IMR-90 (cell line): ENCODE results near the gene ADRA2C. TPM values are rescaled to one million over a fixed set of nuclear protein-coding genes. Genes with fewer than 3 reads are reported as not detected.

ENCODE experiments used
- ATAC-seq: fragments of 200-7000 bp; cut with Tn5 transposase; 2 replicates; pipeline ENCODE4 v1.9.1; 2020; ENCODE audit warnings: low read depth, mild to moderate bottlenecking, moderate library complexity
- BruUV-seq: library from RNA; stranded (reverse); fragments of 400-500 nt; replicated peaks from 2 replicates; lab custom pipeline; 2021; lab: Mats Ljungman, UMichigan
- CTCF ChIA-PET: fragments of 300-600 bp; formaldehyde crosslinking; extraction: SDS; loops from one replicate; lab custom pipeline; 2021; ENCODE audit warnings: antibody characterized with exemption; lab: Yijun Ruan, JAX
- POLR2A ChIA-PET: fragments of 300-600 bp; sonication (Branson Sonifier 250); formaldehyde crosslinking; loops from one replicate; lab custom pipeline; 2022; ENCODE audit warnings: antibody characterized with exemption; ENCODE audit not compliant: unreplicated experiment; lab: Charles Lee
- DNase-seq: peaks from one replicate; pipeline ENCODE4 v3.0.0; 2013
- H2AFZ ChIP-seq: replicated peaks from 2 replicates; pipeline ENCODE3; 2013; ENCODE audit warnings: low read length, mild to moderate bottlenecking; ENCODE audit not compliant: poor library complexity
- H2AK5ac ChIP-seq: 2 replicates; pipeline ENCODE4 v1.6.1; 2013; ENCODE audit warnings: low read depth, low read length, inconsistent platforms
- H2AK9ac ChIP-seq: replicated peaks from 2 replicates; pipeline ENCODE3; 2013; ENCODE audit warnings: mild to moderate bottlenecking, low read depth, low read length, moderate library complexity; ENCODE audit not compliant: poor library complexity
- H2BK120ac ChIP-seq: 2 replicates; pipeline ENCODE4 v1.6.1; 2013; ENCODE audit warnings: low read depth, low read length, inconsistent platforms
- H2BK15ac ChIP-seq: 3 replicates; pipeline ENCODE4 v1.6.1; 2013; ENCODE audit warnings: low read depth, low read length, inconsistent platforms
- H2BK20ac ChIP-seq: 2 replicates; pipeline ENCODE4 v1.6.1; 2013; ENCODE audit warnings: low read depth, mild to moderate bottlenecking, inconsistent platforms, low read length, moderate library complexity
- H2BK5ac ChIP-seq: 2 replicates; pipeline ENCODE4 v1.6.1; 2013; ENCODE audit warnings: mild to moderate bottlenecking, low read depth, low read length, inconsistent platforms; ENCODE audit not compliant: poor library complexity, severe bottlenecking
- H3K14ac ChIP-seq: replicated peaks from 2 replicates; pipeline ENCODE4 v1.6.1; 2013; ENCODE audit warnings: low read depth, low read length, inconsistent platforms
- H3K18ac ChIP-seq: 2 replicates; pipeline ENCODE4 v1.6.1; 2013; ENCODE audit warnings: low read depth, low read length, control low read depth
- H3K23ac ChIP-seq: 2 replicates; pipeline ENCODE4 v1.6.1; 2013; ENCODE audit warnings: low read depth, low read length, inconsistent platforms
- H3K27ac ChIP-seq: 2 replicates; pipeline ENCODE4 v1.5.1; 2013; ENCODE audit warnings: mild to moderate bottlenecking, control low read depth, low read length; ENCODE audit not compliant: insufficient read depth
- H3K27me3 ChIP-seq: 2 replicates; pipeline ENCODE4 v1.6.1; 2013; ENCODE audit warnings: low read length; ENCODE audit not compliant: control insufficient read depth, insufficient read depth
- H3K36me3 ChIP-seq: 2 replicates; pipeline ENCODE4 v1.6.1; 2013; ENCODE audit warnings: low read length, mixed read lengths; ENCODE audit not compliant: control insufficient read depth, insufficient read depth
- H3K4ac ChIP-seq: 2 replicates; pipeline ENCODE4 v1.6.1; 2013; ENCODE audit warnings: low read depth, low read length, inconsistent platforms
- H3K4me1 ChIP-seq: 2 replicates; pipeline ENCODE4 v1.6.1; 2013; ENCODE audit warnings: low read length, mixed read lengths; ENCODE audit not compliant: control insufficient read depth, insufficient read depth
- H3K4me2 ChIP-seq: 2 replicates; pipeline ENCODE4 v1.6.1; 2013; ENCODE audit warnings: low read depth, mild to moderate bottlenecking, control low read depth, low read length, moderate library complexity
- H3K4me3 ChIP-seq: 2 replicates; pipeline ENCODE4 v1.5.1; 2013; ENCODE audit warnings: low read depth, mild to moderate bottlenecking, control low read depth, low read length, moderate library complexity; ENCODE audit not compliant: insufficient read depth
- H3K56ac ChIP-seq: 2 replicates; pipeline ENCODE4 v1.6.1; 2013; ENCODE audit warnings: low read length, inconsistent platforms; ENCODE audit not compliant: insufficient read depth; ENCODE audit errors: extremely low read depth
- H3K79me1 ChIP-seq, 2 experiments: 2 replicates each; pipeline ENCODE4 v1.6.1; 2013; ENCODE audit warnings: low read length in 2 of 2, inconsistent platforms in 1 of 2, low read depth in 1 of 2
- H3K9ac ChIP-seq: 2 replicates; pipeline ENCODE4 v1.6.1; 2013; ENCODE audit warnings: low read depth, low read length, control low read depth
- H3K9me1 ChIP-seq: 2 replicates; pipeline ENCODE4 v1.6.1; 2013; ENCODE audit warnings: low read length, inconsistent platforms; ENCODE audit not compliant: insufficient read depth
- H3K9me3 ChIP-seq: 2 replicates; pipeline ENCODE4 v1.6.1; 2013; ENCODE audit warnings: low read length; ENCODE audit not compliant: control insufficient read depth, insufficient read depth
- H4K20me1 ChIP-seq: 2 replicates; pipeline ENCODE4 v1.6.1; 2013; ENCODE audit warnings: low read length, inconsistent platforms; ENCODE audit not compliant: insufficient read depth
- H4K5ac ChIP-seq: 2 replicates; pipeline ENCODE4 v1.6.1; 2013; ENCODE audit warnings: mild to moderate bottlenecking, low read depth, low read length, control low read depth
- H4K8ac ChIP-seq, 2 experiments: 2 replicates each; pipeline ENCODE4 v1.6.1; 2013; ENCODE audit warnings: low read depth in 2 of 2, low read length in 2 of 2, control low read depth in 1 of 2, inconsistent platforms in 1 of 2
- H4K91ac ChIP-seq: 2 replicates; pipeline ENCODE4 v1.6.1; 2013; ENCODE audit warnings: low read depth, low read length, inconsistent platforms; ENCODE audit not compliant: insufficient read depth
- CTCF ChIP-seq: conservative IDR thresholded peaks from 2 replicates; pipeline ENCODE4 v1.5.1; 2012; ENCODE audit warnings: mild to moderate bottlenecking, low read depth, low read length, improper control_type of control experiment
- MAFK ChIP-seq: IDR thresholded peaks from 2 replicates; pipeline ENCODE4 v1.6.1; 2012; ENCODE audit warnings: low read depth, low read length, improper control_type of control experiment
- MAZ ChIP-seq: IDR thresholded peaks from 2 replicates; pipeline ENCODE4 v1.6.1; 2012; ENCODE audit warnings: low read depth, mild to moderate bottlenecking, low read length, improper control_type of control experiment, moderate library complexity, borderline replicate concordance
- MXI1 ChIP-seq: IDR thresholded peaks from 2 replicates; pipeline ENCODE4 v1.6.1; 2012; ENCODE audit warnings: low read depth, mild to moderate bottlenecking, low read length, moderate library complexity, borderline replicate concordance
- WGBS, 2 experiments: methylation state at CpG; one replicate each; pipeline versions ENCODE4 v1.1.5 to v1.1.7; 2013; ENCODE audit warnings: missing lambda C conversion rate in 2 of 2; ENCODE audit not compliant: insufficient read length in 1 of 2; ENCODE audit errors: extremely low coverage in 2 of 2; 5-methylcytosine and 5-hydroxymethylcytosine counted together
- dilution Hi-C: fragments of 300-500 bp; cut with HindIII; formaldehyde crosslinking; loops from one replicate; pipeline ENCODE4 v1.14.3; 2018; ENCODE audit warnings: low sequenced_read_pairs; ENCODE audit not compliant: unreplicated experiment
- in situ Hi-C: fragments of 300-500 bp; cut with MboI; formaldehyde crosslinking; loops from 3 replicates; pipeline ENCODE4 v1.14.3; 2019; ENCODE audit warnings: low sequenced_read_pairs, inconsistent platforms, mixed read lengths
- intact Hi-C: fragments of 100-400 bp; cut with micrococcal nuclease; formaldehyde crosslinking; loops from 2 replicates; pipeline ENCODE4 v1.10.0; 2022
- polyA plus RNA-seq, 3 experiments: library from polyadenylated mRNA; depleted of rRNA; stranded (reverse); fragments of >200 nt; gene quantifications; 2 replicates each; pipeline ENCODE4 v1.2.3, GENCODE V29; 2012; ENCODE audit warnings: low replicate concordance in 1 of 3
- total RNA-seq: library from RNA; depleted of rRNA; stranded (reverse); fragments of >200 nt; gene quantifications from 2 replicates; pipeline ENCODE4 v1.2.3, GENCODE V29; 2012
- TF ChIP-seq, protein P1 (sequence below): fragments of 150-350 bp; IDR thresholded peaks from 2 replicates; pipeline ENCODE4 v1.6.1; 2016; ENCODE audit warnings: low read depth, mild to moderate bottlenecking, low read length, moderate library complexity, borderline replicate concordance

The ADRA2C gene
- total and polyA plus RNA-seq, 2 of the 4 experiments (the other 2 are of a cell fraction): under 0.01 to 0.14 TPM

DNA sequence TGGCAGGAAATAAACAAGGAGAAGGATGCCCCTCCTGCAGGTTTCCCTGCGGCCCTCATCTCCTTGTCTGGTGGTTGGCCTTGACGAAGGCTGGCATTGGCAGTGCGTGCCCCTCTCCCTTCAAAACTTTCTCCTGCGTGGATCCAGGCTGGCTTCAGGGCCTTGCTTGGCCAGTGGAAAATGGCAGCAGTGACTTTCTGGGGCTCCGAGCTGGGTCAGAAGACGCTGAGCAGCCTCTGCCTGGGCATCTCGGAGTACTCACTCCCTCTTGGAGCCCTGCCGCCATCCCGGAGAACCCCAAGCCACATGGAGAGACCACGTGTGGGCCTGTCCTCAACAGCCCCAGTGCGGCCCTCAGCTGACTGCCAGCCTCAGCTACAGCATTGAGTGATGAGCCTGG is 39.5 kb downstream of the ADRA2C start:
- no peaks in the 10 kb centered on the region for H3K36me3 ChIP-seq
- dilution Hi-C loops: no loop called here

More for the DNA sequence above, 39.5 kb downstream of the ADRA2C start:
- Histone ChIP-seq H3K4ac (no peak overlapping the region), H3K4me2 (no peak overlapping the region), H2BK120ac (no peak overlapping the region), H4K91ac (no peak overlapping the region), H3K9me1 (no peaks in the 10 kb centered on the region), H3K4me1 (no peaks in the 10 kb centered on the region), H3K27me3 (peaks cover 30% of the 10 kb centered on the region), H3K56ac (no peak overlapping the region), H2BK20ac (no peak overlapping the region), H3K23ac (no peak overlapping the region), H2AK5ac (no peak overlapping the region), H4K8ac (no peak overlapping the region), H3K27ac (no peak overlapping the region), H3K18ac (no peak overlapping the region), H2AFZ (no peak overlapping the region), H4K5ac (no peak overlapping the region), H3K14ac (no peak overlapping the region), H3K4me3 (no peak overlapping the region), H3K9me3 (no peaks in the 10 kb centered on the region), H2BK15ac (no peak overlapping the region), H2BK5ac (no peak overlapping the region), H3K9ac (no peak overlapping the region), H3K79me1 (no peaks in the 10 kb centered on the region), H2AK9ac (no peak overlapping the region), H4K20me1 (no peaks in the 10 kb centered on the region)
- POLR2A ChIA-PET: no interaction called here
- WGBS, 2 experiments: 53% methylated on average over 3 of the region's 11 CpGs; no CpG with 5 or more reads in 1 of the 2 experiments
- DNase-seq: no peak
- CTCF ChIA-PET: no interaction called here
- intact Hi-C loops: no loop called here
- TF ChIP-seq, protein P1, sequence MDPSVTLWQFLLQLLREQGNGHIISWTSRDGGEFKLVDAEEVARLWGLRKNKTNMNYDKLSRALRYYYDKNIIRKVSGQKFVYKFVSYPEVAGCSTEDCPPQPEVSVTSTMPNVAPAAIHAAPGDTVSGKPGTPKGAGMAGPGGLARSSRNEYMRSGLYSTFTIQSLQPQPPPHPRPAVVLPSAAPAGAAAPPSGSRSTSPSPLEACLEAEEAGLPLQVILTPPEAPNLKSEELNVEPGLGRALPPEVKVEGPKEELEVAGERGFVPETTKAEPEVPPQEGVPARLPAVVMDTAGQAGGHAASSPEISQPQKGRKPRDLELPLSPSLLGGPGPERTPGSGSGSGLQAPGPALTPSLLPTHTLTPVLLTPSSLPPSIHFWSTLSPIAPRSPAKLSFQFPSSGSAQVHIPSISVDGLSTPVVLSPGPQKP: no peak
- TF ChIP-seq MAFK: no peak
- TF ChIP-seq MXI1: no peak
- TF ChIP-seq CTCF: no peak
- TF ChIP-seq MAZ: no peak
- in situ Hi-C loops: no loop called here
- ATAC-seq: no peak
- BruUV-seq: no TSS peak
